GM18909 (cell line): ENCODE results near the gene PSTK.

Experiments used
- ATAC-seq: cut with Tn5 transposase; IDR thresholded peaks from one replicate; pipeline ENCODE4 v1.9.1; 2021; ENCODE audit warnings: mild to moderate bottlenecking; ENCODE audit not compliant: unreplicated experiment, poor library complexity

Gene PSTK

GRCh38 chr10:122990278-122990677, 10.1 kb downstream of the PSTK start:
- no peak for ATAC-seq

DNA sequence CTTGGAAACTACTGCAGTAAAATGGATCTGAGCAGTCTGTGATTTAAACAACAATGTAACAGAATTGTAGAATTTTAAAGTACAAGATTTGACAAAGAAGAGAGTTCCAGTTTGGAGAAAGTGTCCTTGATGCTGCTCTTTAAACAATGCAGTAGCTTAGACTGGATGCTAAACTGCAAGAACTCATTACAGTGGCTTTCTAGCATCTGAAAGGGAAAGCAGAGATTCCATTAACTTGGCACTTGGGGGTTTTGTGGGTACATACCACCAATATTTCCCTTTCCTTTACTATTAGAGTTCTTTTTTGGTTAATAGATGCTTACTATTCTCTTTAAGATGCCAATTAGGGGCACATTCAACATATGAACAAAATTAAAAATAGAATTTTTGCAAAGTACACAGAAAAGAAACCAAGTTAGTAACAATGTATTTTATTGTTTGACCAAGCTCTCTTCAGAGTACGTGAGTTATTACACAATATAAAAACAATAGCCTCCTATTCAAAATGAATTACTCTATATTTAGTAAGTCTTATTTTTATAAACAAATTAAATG, 11.9 kb downstream of the PSTK start:
- ATAC-seq: no peak

DNA sequence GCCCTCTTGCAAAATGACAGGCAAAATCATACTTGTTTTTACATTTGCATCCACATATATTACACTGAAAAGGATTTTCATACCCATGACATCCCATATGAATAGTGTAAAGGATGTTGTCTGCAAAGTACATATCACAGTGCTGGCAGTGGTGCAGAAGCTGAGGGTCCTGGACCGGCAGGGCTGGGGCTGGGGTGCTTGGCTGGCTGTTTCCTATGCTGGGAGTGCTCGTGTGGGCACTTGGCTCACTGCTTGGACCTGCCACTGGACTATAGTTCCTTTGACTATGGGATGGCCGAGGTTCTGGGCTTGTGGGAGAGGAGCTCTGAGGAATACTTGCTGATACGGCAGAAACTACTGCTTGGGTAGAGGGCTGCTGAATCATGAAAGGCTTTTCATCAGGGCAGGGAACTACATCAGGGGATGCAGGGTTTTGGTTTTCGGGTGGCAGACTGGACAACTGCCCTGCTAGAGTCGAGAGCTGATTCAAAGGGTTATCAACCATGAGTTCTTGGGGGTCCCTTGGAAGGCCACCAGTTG, 13.7 kb downstream of the PSTK start:
- ATAC-seq: no peak

DNA sequence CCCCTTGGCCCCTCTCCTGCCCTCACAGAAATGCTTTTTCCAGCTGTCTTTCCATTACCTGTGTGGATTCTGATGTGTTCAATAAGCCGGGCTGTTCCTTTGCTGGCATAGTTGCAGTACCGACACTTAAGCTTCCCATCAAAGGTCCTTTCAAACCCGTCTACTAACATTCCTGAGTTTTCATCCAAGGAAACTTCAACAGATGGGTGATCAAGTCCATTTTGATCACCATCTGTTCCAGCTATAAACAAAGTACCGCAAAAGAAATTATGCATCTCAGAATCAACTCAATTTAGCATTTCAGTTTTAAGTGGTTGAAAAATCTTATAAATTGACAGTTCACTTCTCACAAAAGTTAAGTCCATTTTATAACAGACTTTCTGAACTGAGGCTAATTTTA, 15.7 kb downstream of the PSTK start:
- ATAC-seq: no peak

GRCh38 chr10:122997864-122998263, 17.7 kb downstream of the PSTK start:
- ATAC-seq: no peak

DNA sequence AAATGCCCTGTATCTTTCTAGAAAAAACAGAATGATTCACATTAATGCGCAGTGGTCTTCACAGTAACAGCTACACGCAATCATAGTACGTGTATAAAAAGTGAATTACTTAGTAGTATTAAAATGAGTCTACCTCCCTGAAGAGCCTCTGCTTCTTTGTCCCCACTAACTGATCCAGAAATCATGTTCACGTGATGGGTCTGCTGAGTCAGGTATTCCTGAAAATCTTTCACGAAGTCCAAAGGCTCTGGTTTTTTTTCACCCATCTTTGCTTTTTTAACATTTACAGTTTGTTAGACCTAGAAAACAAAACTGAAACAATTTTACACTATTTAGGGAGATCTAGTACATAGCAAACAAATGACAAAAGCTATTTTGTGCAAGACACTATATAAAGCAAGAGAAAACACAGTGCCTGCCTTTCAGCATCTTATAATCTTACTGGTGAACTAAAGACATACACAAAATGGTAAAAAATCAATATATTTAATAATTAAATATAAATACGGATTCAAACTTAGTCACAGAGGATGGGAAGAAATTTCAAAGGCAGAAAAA, 18.2 kb downstream of the PSTK start:
- no peak for ATAC-seq

- no peak for ATAC-seq
Observed at GRCh38 chr10:122998934-122999333, 18.7 kb downstream of the PSTK start.

DNA sequence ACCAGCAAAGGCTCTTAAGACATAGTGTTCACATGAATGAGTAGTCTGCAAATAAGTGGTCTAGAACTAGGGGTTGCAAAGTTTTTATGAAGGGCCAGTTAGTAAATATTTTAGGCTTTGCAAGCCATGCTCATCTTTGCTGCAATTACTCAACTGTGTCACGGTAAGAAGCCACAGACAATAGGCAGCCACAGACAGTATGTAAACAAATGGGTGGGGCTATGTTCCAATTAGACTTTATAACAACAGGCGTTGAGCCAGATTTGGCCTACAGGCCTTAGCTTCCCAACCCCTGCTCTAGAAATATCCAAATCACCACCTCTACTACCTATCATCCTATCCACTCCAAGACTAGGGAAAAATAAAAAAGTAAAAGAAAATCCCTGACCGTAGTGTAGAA, 19.1 kb downstream of the PSTK start:
- ATAC-seq: no peak

DNA sequence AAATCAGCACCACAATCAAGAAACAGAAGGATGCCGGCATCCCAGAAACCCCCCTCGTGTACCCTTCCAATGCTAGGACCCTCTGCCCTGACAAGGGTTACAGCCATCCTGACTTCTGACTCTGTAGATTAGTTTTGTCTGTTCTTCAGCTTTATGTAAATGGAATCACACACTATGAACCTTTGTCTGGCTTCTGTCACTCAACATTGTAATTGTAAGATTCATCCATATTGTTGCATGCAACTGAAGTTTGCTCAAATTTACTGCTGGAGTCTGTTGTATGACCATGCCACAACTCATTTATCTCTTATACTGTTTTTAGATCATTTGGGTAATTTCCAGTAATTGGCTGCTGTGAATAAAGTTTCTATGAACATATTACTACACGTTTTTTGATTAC, 20.0 kb downstream of the PSTK start:
- ATAC-seq: no peak

DNA sequence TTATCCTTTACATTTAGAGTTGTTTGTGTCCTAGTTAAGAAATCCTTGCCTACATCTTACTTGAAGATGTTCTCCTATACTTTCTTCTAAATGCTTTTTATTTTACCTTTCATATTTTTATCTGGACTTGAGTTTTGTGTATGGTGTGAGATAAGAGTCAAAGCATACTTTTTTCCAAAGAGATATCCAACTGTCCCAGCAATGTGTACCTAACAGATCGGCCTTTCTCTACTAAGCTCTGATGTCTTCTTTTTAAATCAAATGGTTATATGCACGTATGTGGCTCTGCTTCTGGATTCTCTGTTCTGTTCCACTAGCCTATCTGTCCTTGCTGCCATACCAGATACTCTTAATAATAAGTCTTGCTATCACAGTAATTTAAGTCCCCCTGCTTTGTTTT, 21.2 kb downstream of the PSTK start:
- ATAC-seq: no peak

DNA sequence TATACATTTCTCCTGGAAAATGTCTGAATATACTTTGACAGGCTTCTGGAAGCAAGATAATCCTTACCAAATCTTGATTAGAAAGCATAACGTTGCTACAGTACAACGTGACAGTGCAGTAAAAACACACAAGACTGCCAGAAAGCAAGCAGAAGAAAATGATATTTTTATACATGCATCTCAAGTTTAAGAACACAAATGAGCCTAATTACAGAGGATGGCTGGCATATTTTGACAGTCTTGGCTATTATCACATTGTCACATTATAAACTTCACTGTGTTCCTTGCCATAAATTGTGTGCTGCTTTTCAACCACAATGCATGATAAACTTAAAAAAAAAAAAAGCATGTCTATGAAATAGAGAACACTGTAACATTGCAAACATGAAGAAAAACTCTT, 24.1 kb downstream of the PSTK start:
- no peak for ATAC-seq

- peak; percentile 41 for ATAC-seq
Observed at GRCh38 chr10:123007558-123008354, 27.6 kb downstream of the PSTK start.

- ATAC-seq: peak; percentile 88
Observed at GRCh38 chr10:123008355-123009104, 28.3 kb downstream of the PSTK start, which contains the start of the genes ACADSB and IKZF5. Gene ACADSB (plus strand): TSS chr10:123009006. CDS start chr10:123009030, 24 bp downstream. Gene IKZF5 (minus strand): TSS chr10:123008795. CDS start chr10:122998625, 10,170 bp downstream.

DNA sequence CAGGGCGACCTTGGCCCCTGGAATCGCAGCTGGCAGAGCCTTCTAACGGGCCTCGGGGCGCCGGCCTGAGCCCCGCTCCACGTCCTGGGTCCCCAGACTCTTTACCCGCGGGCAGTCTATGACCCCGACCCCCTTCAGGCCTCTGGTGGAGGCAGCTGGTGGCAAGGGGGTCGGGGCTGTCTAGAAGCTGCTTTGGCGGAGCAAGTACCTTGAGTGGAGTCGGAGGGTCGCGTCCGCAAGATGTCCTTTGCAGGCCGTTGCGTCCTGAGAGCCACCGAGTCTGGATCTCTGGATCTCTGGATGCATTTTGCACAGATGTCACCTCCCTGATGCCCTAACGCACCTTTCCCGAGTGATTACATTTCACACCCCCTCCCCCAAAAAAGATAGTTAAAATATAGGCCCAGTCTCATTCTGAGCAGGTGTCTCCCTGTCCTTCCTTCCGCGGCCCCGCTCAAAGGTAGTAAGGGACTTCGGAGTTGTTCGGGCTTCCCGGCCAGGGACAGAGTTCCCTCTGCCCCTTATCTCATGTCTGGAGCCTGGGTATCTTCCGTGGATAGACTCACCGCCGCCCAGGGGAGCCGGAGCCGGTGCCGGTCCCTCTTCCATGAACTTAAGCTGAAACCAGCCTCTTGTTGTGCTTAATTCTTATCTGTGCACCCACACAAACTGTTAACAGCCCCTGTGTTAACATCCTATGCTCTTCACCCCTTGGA, 29.1 kb downstream of the PSTK start:
- peak; percentile 30 for ATAC-seq

DNA sequence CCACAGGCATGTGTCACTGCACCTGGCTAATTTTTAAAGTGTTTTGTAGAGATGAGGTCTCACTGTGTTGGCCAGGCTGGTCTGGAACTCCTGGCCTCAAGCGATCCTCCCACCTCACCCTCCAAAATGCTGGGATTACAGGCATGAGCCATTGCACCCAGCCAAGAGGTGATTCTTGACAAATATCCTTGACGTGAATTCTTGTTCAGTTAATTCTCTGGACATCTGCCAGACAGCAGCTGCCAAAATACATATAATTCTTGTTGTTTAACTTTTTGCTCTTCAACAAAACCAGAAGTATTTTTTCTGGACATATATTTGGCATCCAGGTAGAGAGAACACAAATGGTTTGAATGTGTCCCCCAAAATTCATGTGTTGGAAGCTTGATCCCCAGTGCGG, 31.8 kb downstream of the PSTK start:
- ATAC-seq: no peak

DNA sequence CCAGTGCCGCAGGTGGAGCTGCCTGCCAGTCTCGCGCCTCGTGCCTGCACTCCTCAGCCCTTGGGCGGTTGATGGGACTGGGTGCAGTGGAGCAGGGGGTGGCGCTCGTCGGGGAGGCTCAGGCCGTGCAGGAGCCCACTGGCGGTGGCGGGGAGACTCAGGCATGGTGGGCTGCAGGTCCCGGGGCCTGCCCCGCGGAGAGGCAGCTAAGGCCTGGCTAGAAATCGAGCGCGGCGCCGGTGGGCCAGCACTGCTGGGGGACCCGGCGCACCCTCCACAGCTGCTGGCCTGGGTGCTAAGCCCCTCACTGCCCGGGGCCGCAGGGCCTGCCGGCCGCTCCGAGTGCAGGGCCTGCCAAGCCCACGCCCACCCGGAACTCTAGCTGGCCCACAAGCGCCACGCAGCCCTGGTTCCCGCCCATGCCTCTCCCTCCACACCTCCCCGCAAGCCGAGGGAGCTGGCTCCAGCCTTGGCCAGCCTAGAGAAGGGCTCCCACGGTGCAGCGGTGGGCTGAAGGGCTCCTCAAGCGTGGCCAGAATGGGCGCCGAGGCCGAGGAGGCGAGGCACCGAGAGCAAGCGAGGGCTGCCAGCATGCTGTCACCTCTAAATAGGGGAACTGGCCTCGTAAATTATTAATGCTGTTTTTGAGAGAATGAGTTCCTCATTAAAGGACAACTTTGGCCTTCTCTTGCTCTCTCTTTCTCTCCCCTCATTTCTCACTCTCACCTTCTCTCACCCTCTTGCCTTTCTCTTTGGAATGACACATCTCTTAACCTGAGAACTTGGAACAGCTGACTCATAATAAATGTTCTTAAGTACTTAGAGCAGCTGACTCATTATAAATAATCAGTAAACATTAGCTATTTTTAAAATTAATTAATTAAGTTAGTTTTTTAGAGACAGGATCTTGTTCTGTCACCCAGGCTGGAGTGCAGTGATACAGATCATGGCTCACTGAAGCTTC, 33.5 kb downstream of the PSTK start:
- no peak for ATAC-seq

DNA sequence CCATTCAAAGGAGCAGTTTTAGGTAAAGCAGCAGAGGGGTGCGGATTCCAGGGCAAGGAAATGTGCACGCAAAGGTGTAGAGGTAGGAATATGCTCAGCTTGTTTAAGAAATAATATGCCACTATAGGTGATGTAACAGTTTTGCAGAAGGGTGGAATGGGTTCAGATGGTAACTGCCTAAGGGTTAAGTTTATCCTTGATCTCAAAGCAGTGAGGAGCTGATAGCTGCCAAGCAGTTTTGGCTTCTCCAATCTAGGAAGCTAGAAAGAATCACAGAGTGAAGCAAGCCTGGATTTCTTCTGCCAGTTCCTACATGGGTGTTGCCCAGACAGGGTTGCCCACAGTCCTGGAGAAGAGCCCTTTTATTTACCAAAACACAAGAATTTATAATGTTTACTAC, 34.6 kb downstream of the PSTK start:
- ATAC-seq: no peak

GRCh38 chr10:123016228-123016627, 36.0 kb downstream of the PSTK start:
- ATAC-seq: no peak
